ENCODE results near the gene UBASH3B. TPM values are rescaled to one million over a fixed set of nuclear protein-coding genes. Genes with fewer than 3 reads are reported as not detected.

Gene UBASH3B
- total RNA-seq, 1 donor from 2014 or later = 2.6 TPM

DNA sequence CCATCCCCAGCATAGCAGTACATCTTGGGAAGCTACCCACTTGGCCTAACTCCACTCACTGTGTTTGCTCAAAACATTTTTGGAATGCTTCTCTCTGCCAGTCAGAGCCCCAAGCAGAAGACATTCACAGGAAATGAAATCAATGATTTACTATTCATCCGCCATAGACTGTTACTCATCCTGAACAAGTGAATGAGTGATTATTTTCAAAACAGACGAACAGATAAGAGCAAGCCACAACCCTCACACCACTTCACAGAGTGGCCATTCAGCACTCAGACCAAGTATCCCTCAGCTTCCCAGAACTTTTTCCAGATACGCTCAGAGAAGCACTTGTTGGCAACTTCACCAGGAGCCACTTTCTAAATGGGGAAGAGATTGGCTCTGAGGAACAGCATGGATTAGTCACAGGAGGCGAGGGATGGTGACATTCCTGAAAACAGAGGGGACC is 13.0 kb upstream of the UBASH3B start:
- H3K4me1 ChIP-seq = no peaks in the 10 kb centered on the region
- H3K27ac ChIP-seq (replicated peaks) = no peak overlapping the region
- H3K4me3 ChIP-seq = no peak overlapping the region
- no peaks in the 10 kb centered on the region for H3K36me3 ChIP-seq
- DNase-seq = no peak
- peaks cover 15% of the 10 kb centered on the region for H3K27me3 ChIP-seq (ENCODE audit: low read depth)
- H3K9me3 ChIP-seq (replicated peaks) = no peaks in the 10 kb centered on the region
- intact Hi-C loops (cut with micrococcal nuclease) = no loop called here
- TF ChIP-seq, protein P1, sequence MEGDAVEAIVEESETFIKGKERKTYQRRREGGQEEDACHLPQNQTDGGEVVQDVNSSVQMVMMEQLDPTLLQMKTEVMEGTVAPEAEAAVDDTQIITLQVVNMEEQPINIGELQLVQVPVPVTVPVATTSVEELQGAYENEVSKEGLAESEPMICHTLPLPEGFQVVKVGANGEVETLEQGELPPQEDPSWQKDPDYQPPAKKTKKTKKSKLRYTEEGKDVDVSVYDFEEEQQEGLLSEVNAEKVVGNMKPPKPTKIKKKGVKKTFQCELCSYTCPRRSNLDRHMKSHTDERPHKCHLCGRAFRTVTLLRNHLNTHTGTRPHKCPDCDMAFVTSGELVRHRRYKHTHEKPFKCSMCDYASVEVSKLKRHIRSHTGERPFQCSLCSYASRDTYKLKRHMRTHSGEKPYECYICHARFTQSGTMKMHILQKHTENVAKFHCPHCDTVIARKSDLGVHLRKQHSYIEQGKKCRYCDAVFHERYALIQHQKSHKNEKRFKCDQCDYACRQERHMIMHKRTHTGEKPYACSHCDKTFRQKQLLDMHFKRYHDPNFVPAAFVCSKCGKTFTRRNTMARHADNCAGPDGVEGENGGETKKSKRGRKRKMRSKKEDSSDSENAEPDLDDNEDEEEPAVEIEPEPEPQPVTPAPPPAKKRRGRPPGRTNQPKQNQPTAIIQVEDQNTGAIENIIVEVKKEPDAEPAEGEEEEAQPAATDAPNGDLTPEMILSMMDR (IDR thresholded peaks at IDR 0.05; ENCODE audit: borderline replicate concordance) = no peak

GRCh38 chr11:122642971-122643370 is 12.6 kb upstream of the UBASH3B start:
- Histone ChIP-seq H3K36me3 (no peaks in the 10 kb centered on the region), H3K4me1 (no peaks in the 10 kb centered on the region), H3K9me3 (replicated peaks) (no peaks in the 10 kb centered on the region), H3K4me3 (no peak overlapping the region), H3K27me3 (ENCODE audit: low read depth) (peaks cover 14% of the 10 kb centered on the region), H3K27ac (replicated peaks) (no peak overlapping the region)
- no peak for DNase-seq
- TF ChIP-seq, protein P1 (IDR thresholded peaks at IDR 0.05; ENCODE audit: borderline replicate concordance) = no peak
- intact Hi-C loops (cut with micrococcal nuclease) = no loop called here

GRCh38 chr11:122645847-122646246 is 9.7 kb upstream of the UBASH3B start:
- TF ChIP-seq, protein P1 (IDR thresholded peaks at IDR 0.05; ENCODE audit: borderline replicate concordance) = no peak
- Histone ChIP-seq H3K4me1 (no peaks in the 10 kb centered on the region), H3K27ac (replicated peaks) (no peak overlapping the region), H3K27me3 (ENCODE audit: low read depth) (peaks cover 15% of the 10 kb centered on the region), H3K36me3 (no peaks in the 10 kb centered on the region), H3K4me3 (no peak overlapping the region), H3K9me3 (replicated peaks) (no peaks in the 10 kb centered on the region)
- intact Hi-C loops (cut with micrococcal nuclease) = no loop called here
- DNase-seq = no peak

DNA sequence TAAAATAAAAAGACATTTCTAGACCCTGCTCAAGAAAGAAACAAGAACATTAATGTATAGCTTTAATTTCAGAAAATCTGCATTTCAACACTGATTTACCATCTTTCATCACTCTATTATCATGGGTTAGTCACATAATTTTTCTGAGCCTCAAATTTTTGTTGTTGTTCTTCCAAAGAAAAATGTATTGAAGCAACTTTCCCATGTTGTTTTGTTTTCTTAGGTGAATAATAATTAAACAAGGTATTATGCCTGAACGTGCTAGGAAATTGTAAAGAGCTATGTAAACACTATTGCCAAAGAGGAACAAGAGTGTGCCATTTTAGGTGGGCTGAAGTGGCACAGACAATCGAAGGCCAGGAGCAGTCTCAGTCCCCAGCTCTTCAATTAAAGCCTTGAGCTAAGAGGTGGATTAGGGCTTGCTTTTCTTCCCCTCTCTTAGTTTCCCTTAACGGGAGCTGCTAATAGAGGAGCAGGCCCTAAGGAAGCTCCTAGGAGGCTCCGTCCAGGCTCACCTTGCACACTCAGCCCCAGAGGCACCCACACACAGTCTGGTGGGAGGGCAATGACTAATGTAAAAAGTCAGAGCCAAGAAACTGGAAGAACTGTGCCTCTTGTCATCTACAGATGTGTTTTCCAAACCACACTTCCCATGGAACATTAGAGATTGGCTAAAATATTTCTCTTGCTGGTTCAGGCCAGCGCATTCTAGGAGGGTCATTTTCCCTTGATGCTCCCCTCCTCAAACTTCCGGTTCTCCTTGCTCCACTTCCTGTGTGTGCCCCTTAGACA is 8.8 kb upstream of the UBASH3B start:
- H3K27ac ChIP-seq (replicated peaks) = no peak overlapping the region
- no peaks in the 10 kb centered on the region for H3K36me3 ChIP-seq
- DNase-seq = no peak
- H3K27me3 ChIP-seq (ENCODE audit: low read depth) = peaks cover 18% of the 10 kb centered on the region
- TF ChIP-seq, protein P1 (IDR thresholded peaks at IDR 0.05; ENCODE audit: borderline replicate concordance) = no peak
- H3K4me3 ChIP-seq = no peak overlapping the region
- no peaks in the 10 kb centered on the region for H3K4me1 ChIP-seq
- H3K9me3 ChIP-seq (replicated peaks) = no peaks in the 10 kb centered on the region
- intact Hi-C loops (cut with micrococcal nuclease) = no loop called here

- Histone ChIP-seq H3K36me3 (no peaks in the 10 kb centered on the region), H3K9me3 (replicated peaks) (no peaks in the 10 kb centered on the region), H3K4me1 (no peaks in the 10 kb centered on the region), H3K4me3 (no peak overlapping the region), H3K27me3 (ENCODE audit: low read depth) (peaks cover 28% of the 10 kb centered on the region), H3K27ac (replicated peaks) (no peak overlapping the region)
- TF ChIP-seq, protein P1 (IDR thresholded peaks at IDR 0.05; ENCODE audit: borderline replicate concordance) = no peak
- DNase-seq = no peak
- intact Hi-C loops (cut with micrococcal nuclease) = no loop called here
Measured at GRCh38 chr11:122647736-122648275, 7.7 kb upstream of the UBASH3B start.

All from left ventricle myocardium inferior (tissue), 1 donor.